ENCODE data around the gene ENTHD1.

The ENTHD1 gene

DNA sequence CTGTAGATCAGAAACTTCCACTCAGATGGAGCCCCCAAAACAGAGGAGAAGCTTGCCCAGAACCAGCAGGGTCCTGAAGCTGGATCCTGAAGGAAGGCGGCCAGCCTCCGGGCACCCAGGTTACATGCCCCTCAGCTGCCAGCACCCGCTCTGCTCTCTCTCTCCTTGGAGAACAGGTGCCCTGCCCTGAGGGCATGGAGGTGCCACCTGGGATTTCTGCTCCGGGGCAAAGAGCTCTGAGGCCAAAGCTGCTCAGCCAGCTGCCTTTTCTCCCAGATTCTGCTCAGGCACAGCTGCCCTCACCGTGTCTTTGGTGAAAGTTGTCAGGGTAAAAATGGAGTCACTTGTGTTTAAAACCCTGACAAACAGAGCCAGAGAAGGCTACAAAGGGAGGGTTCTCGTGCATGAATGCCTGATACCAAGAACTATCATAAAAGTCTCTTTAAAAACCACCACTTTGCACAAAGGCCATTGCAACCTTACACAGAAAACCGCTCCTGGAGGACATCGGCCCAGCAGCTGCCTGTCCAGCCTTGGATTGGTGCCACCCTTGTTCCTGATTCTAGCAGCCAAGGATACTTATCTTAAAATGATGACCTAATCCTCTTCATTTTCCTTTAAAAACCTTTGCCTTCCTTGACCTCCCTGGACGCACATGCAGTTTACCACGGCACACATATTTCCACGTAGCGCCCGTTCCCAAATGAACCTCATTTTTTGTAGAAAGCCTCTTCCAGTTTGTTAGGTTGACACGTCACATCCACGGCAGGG lies 183.0 kb downstream of the ENTHD1 start:
- DNase-seq, result no peak

DNA sequence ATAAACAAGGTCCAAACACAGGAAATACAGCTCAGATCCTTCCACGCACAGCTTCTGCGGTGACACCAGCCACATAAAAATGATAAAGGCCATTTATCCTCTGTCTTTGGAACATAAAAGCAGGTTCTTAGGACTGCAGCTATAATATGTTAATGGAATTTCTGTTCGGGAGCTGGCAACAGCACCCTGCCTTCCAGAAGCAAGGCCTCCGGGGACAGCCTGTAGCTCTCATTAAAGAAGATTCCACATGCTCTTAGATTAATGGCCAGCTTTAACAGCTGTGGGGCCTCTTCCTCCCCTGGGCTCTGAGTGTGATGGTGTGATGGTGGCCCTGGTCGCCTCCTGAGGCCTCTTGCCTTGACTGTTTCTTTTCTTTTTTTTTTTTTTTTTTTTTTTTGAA lies 185.7 kb downstream of the ENTHD1 start:
- DNase-seq, result peak in 1 of 2 experiments; percentile 56

DNA sequence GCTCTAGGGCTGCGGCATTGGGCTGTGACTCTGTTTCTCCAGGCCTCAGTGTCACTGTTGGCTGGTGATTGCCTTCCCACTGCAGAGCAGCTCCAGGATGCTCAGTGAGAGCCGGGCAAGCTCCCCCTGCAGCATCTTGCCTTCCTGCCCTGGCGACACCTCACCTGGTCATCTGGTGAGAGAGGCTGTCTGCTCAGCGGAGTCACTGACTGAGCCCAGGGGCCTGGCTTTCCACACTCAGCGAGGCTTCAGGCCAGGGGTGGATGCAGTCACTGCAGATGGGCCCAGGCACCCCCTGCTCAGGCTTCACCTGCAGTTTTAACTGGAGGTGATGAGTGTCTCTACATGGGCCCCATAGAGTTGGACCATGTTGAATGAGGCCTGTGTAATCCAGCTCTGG lies 186.2 kb downstream of the ENTHD1 start:
- DNase-seq, result no peak

DNA sequence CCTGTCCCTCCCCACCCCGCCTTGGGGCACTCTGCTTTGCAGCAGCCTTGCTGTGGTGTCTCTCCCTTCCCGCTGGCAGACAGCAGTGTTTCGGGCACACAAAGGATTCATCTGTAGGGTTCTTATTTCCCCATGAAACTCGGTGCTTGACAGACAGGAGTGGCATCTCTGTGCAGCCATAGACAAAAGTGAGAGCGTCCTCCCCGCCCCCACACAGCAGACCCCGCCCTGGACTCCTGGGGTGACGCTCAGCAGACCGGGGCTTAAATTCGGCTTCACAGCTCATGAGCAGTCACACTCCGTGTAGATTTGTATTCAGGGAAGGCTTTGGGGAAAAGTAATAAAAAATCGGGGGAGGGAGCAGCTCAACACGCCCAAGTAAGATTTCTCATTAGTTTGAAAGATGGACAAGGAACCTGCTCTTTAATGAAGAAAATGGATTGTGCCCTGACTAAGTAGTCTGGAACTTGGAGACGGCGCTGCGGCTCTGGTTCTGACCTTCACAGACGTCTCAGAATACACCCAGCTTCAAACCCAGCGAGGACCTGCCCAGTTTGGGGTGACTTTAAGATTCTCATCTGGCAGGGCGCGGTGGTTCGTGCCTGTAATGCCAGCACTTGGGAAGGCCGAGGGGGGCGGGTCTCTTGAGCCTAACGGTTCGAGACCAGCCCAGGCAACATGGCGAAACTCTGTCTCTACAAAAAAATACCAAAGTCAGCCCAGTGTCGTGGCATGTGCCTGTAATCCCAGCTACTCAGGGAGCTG lies 187.0 kb downstream of the ENTHD1 start:
- no peak for DNase-seq

DNA sequence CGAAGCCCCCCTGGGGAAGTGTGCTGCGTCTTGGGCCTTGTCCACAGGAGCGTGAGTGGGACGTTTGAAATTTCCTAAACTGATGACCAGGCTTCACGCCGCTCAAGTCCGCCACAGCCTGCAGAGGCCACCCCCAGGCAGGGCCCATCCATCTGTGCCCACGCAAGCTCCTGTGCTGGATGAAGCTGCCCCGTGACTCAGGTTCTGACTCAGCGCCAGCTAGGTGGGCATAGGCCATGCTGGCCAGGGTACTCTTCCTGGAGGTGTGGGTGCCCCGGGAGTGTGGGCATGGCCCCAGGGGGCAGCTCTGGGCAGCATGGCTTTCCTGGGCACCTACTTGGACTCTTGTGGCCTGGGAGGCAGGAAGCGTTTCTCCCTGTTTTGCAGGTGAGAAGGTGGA lies 188.2 kb downstream of the ENTHD1 start:
- no peak for DNase-seq

DNA sequence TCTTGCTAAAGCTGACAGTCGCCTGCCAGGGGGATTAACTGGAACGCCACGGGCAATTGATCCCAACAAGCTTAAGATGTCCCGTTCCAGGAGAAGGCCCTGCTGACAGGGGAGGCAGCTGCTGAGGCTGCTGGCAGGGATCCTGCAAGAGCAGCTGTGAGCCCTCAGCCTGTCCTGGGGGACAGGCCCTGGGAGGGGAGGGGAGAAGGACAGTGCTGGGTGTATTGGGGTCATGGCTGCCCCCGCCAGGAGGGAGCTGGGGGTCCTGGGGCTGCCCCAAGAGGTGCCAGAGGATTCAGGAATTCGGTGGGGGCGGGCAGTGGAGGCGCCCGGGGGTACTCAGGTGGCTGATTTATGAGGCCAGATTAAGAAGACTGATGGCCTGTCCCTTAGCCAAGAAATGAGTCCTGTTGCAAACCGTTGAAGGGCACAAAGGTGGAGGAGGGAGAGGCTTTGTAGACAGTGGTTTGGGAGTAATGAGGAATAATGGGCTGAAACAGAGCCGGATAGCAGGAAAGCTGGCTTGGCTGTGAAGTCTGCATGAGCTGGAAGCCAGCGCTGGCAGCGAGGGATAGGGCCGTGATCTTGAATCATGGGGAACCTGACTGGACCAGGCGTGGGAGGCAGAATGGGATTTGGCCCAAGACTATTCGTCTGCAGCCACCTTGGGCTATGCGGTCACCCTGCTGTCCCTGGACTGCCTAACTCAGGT lies 189.5 kb downstream of the ENTHD1 start:
- peak; percentile 85 to 97 for DNase-seq

DNA sequence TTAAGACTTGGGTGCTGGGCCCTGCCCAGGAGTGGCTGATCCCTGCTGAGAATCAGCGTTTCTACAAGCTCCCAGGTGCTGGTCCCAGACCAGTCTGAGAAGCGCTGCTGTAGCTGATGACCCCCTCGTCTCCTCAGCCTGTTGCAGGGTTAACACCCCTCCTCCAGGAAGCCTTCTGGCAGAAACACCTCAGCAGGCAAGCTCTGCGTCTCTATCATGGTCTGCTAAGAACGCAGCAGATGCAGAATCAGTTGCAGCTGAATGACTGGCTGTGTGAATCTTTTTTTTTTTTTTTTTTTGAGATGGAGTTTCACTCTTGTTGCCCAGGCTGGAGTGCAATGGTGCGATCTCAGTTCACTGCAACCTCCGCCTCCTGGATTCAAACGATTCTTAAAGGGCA lies 190.5 kb downstream of the ENTHD1 start:
- peak in 1 of 2 experiments; percentile 25 for DNase-seq

DNA sequence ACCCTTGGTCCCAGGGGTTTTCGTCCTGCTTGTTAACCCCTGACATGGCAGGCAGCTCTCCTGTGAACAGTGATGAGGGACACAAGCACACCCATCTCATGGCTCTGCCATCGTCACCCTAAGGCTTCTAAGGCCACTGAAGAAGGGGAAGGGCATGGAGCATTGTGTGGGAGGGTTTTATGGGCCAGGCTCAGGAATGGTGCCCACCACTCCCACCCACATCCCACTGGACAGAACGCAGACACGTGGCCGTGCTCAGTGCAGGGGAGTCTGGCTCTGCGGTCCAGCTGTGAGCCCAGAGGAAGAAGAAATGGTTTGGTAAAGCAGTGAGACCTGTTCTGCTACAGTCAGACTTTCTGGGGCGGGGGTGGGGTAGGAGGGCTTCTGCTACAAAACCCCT lies 193.0 kb downstream of the ENTHD1 start:
- DNase-seq, result no peak

DNA sequence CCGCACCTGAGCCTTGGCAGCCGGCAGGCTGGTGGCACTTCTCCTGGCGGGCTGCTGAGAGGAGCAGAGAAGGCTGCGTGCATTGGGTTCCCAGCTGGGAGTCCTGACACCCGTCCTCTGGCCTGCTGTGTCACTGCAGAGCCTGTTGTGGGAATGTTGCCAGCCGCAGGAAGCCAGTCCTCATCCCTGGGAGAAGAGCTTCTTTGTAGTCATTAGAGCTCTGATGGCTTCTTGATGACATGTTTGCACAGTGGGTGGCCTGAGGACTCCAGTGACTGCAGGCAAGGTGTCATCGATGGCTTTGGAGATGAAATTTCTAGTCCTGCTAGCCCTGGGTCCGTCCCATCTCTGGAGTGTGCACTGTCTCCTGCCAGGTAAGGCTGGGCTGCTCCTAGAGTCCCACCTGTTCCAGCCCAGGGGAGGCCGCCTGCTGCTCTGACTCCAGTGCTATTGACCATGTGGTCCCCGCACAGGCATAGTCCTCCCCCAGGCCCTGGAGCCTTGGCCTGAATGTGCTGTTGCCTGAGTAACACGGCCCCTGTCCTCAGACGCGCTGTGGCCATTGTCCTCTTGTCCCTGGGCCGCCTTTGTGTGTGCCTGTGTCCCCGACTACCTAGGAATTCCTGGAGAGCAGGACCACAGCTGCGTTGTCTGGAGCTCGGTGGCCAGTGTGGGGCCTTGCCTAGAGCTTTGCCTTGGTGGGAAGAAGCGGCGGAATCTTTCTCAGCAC lies 193.8 kb downstream of the ENTHD1 start:
- DNase-seq, result peak; percentile 92 to 95

DNA sequence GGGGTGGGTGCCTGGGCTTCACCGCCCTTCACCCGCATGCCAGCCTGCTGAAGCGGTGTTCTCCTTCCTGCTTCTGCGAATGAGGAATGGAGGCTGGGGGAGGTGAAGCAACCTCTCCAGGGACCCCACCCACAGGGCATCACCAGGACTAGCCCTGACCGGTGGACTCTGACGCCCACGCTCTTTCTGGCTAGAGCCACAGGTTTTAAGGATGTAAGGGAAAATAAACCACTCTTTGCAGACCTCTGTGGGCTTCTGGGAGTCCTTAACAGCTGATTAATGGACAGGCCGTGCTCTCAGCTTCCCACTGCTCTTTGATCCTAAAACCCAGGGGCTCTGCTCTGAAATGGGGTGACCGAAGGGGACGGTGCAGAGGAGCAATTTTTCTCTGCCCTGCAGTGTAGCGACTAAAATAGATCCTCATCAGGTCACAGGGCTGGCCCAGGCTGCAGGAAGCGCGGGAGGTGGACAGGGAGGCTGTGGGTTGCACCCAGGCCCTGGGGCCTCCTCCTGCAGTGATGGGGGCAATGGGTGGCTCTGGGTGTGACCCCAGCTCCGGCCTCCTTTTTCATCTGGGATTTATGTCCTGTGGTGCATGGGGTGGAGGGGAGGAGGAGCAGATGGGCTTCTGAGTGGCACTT lies 195.7 kb downstream of the ENTHD1 start:
- no peak for DNase-seq

DNA sequence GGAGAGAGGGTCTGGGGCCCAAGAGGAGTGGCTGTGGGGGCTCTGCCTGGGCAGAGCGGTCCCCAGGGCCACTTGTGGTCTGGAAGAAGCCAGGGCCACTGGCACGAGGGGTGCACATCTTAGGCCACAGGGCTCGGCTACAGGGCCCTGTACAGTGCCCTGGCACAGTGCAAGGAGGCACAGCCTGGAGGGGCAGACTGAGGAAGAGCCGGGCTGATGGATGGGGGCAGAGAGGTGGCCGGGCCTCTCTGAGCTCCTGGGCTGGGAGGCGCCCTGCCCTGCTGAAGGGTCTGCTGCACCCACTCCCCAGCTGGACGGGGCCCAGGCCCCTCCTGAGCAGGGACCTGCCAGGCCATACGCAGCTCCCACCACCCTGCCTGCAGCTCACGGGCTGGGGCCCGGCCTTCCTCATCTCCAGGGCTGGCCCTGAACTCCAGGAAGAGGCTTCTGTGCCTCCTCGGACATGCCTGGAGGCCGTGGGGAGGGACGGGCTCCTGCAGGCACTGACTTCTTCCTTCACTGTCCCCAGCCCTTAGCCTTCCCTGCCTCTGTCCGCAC lies 199.5 kb downstream of the ENTHD1 start:
- DNase-seq, result no peak
